Hepatocyte (in vitro differentiated cells): ENCODE measurements around the gene BAG3.

Source experiments
- EZH2 ChIP-seq: fragments of 200-600 bp; sonication (generic); IDR thresholded peaks from 2 replicates; pipeline ENCODE4 v1.6.1; 2016; ENCODE audit warnings: antibody characterized with exemption, mild to moderate bottlenecking, borderline replicate concordance
- EZH2phosphoT487 ChIP-seq: fragments of 200-600 bp; sonication (generic); IDR thresholded peaks from one replicate; pipeline ENCODE4 v1.6.1; 2018; ENCODE audit warnings: antibody characterized with exemption, mild to moderate bottlenecking, low read depth, moderate library complexity; ENCODE audit not compliant: unreplicated experiment, severe bottlenecking
- TF ChIP-seq, protein P1 (sequence below): fragments of 200-600 bp; sonication (generic); IDR thresholded peaks from 2 replicates; pipeline ENCODE4 v1.5.1; 2016; ENCODE audit warnings: antibody characterized with exemption, mild to moderate bottlenecking; ENCODE audit not compliant: poor library complexity

DNA sequence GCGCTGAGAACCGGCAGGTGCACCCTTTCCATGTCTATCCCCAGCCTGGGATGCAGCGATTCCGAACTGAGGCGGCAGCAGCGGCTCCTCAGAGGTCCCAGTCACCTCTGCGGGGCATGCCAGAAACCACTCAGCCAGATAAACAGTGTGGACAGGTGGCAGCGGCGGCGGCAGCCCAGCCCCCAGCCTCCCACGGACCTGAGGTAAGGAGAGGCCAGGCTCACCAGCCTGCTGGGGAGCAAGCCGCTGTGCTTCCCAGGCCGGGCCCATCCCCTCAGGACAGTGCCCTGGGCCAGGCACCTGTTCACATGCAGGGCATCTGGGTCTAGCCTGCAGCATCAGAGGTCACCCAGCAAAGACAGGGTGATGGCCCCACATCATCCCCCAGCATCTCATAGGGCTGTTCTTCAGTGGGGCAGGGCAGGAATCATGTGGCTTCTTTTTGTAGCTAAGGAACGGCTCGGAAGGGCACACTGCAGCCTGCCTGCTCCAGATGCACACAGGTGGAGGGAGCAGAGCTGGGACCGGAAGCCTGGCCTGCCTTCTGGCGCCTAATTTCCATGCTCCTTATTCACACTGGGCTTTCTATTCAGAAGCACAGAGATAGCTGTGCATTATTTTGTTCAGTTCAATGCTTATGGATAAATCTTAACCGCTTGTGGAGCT lies 18.9 kb downstream of the BAG3 start:
- TF ChIP-seq, protein P1, sequence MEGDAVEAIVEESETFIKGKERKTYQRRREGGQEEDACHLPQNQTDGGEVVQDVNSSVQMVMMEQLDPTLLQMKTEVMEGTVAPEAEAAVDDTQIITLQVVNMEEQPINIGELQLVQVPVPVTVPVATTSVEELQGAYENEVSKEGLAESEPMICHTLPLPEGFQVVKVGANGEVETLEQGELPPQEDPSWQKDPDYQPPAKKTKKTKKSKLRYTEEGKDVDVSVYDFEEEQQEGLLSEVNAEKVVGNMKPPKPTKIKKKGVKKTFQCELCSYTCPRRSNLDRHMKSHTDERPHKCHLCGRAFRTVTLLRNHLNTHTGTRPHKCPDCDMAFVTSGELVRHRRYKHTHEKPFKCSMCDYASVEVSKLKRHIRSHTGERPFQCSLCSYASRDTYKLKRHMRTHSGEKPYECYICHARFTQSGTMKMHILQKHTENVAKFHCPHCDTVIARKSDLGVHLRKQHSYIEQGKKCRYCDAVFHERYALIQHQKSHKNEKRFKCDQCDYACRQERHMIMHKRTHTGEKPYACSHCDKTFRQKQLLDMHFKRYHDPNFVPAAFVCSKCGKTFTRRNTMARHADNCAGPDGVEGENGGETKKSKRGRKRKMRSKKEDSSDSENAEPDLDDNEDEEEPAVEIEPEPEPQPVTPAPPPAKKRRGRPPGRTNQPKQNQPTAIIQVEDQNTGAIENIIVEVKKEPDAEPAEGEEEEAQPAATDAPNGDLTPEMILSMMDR, result no peak
- no peak for TF ChIP-seq EZH2phosphoT487
- no peak for TF ChIP-seq EZH2
